Endothelial cell of umbilical vein (primary cell): ENCODE data around the gene PLEKHG4B.

Experiments used
- POLR2A ChIP-seq: IDR thresholded peaks from 2 replicates; pipeline ENCODE4 v1.6.1; 2012; ENCODE audit warnings: low read depth, mild to moderate bottlenecking, control low read depth, low read length
- POLR2AphosphoS5 ChIP-seq: IDR thresholded peaks from 2 replicates; pipeline ENCODE4 v1.6.1; 2012; ENCODE audit warnings: low read depth, mild to moderate bottlenecking, control low read depth, low read length, moderate library complexity; ENCODE audit not compliant: insufficient read depth
- TF ChIP-seq, protein P1 (sequence below), 2 donors: IDR thresholded peaks; 1 replicate in 1 of 2; 2 replicates in 1 of 2; pipeline ENCODE4 v1.5.1; 2011; ENCODE audit warnings: low read length in 2 of 2, mild to moderate bottlenecking in 2 of 2, moderate library complexity in 2 of 2, control low read depth in 1 of 2, inconsistent platforms in 1 of 2, low read depth in 1 of 2; ENCODE audit not compliant: insufficient read depth in 1 of 2; ENCODE audit errors: extremely low read depth in 1 of 2

DNA sequence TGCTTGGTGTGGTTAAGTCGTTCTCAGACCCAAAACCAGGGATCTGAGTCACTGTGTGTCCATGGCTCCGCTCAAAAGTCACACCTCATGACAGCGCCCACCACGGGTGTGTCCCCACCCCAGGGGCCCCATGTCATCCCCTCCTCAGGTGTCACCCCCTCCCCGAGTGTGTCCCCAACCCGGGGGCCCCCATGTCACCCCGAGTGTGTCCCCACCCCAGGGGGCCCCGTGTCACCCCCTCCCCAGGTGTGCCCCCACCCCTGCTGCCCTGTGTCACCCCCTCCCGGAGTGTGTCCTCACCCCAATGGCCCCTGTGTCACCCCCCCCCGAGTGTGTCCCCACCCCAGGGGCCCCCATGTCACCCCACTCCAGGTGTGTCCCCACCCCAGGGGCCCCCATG lies 104.4 kb downstream of the PLEKHG4B start:
- TF ChIP-seq, protein P1, sequence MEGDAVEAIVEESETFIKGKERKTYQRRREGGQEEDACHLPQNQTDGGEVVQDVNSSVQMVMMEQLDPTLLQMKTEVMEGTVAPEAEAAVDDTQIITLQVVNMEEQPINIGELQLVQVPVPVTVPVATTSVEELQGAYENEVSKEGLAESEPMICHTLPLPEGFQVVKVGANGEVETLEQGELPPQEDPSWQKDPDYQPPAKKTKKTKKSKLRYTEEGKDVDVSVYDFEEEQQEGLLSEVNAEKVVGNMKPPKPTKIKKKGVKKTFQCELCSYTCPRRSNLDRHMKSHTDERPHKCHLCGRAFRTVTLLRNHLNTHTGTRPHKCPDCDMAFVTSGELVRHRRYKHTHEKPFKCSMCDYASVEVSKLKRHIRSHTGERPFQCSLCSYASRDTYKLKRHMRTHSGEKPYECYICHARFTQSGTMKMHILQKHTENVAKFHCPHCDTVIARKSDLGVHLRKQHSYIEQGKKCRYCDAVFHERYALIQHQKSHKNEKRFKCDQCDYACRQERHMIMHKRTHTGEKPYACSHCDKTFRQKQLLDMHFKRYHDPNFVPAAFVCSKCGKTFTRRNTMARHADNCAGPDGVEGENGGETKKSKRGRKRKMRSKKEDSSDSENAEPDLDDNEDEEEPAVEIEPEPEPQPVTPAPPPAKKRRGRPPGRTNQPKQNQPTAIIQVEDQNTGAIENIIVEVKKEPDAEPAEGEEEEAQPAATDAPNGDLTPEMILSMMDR (IDR thresholded peaks at IDR 0.05; ENCODE audit: extremely low read depth in 1 of 2, insufficient read depth in 1 of 2, low read depth in 1 of 2, low read length in 2 of 2) = no peak
- TF ChIP-seq POLR2A (no peak), POLR2AphosphoS5 (no peak)
